HCT116 (cell line): ENCODE data around the gene ARMC6. TPM values are rescaled to one million over a fixed set of nuclear protein-coding genes. Genes with fewer than 3 reads are reported as not detected.

Source experiments
- ATAC-seq: fragments of 200-7000 bp; cut with Tn5 transposase; 2 replicates; pipeline ENCODE4 v1.9.1; 2020; ENCODE audit warnings: mild to moderate bottlenecking, moderate library complexity
- BruUV-seq: library from RNA; stranded (reverse); fragments of 400-500 nt; replicated peaks from 2 replicates; lab custom pipeline; 2021; lab: Mats Ljungman, UMichigan
- CTCF ChIA-PET: fragments of 300-600 bp; sonication (Branson Sonifier 250); formaldehyde crosslinking; loops from one replicate; lab custom pipeline; 2021; ENCODE audit warnings: antibody characterized with exemption; lab: Charles Lee
- POLR2A ChIA-PET: fragments of 300-600, 350-600 bp; sonication (Branson Sonifier 250); formaldehyde crosslinking; loops from one replicate; lab custom pipeline; 2021; ENCODE audit warnings: antibody characterized with exemption; lab: Charles Lee
- RAD21 ChIA-PET, 2 experiments: fragments of 300-600 bp; sonication (Branson Sonifier 250); formaldehyde crosslinking; loops; one replicate each; lab custom pipeline; 2023; ENCODE audit warnings: low total read pairs in 2 of 2; ENCODE audit not compliant: uncharacterized antibody in 2 of 2, unreplicated experiment in 2 of 2, low non-redundant PET in 1 of 2; lab: Charles Lee
- DNase-seq: peaks from one replicate; pipeline ENCODE4 v3.0.0-alpha.2; 2010; ENCODE audit warnings: low read depth, low spot score
- H2AFZ ChIP-seq: fragments of 200-600 bp; shearing (Covaris generic), sonication (generic); 2 replicates; pipeline ENCODE4 v1.6.1; 2017; ENCODE audit warnings: low read depth, mixed run types, mixed read lengths, antibody characterized with exemption, low read length; ENCODE audit not compliant: poor library complexity, severe bottlenecking
- H3K27ac ChIP-seq: 2 replicates; pipeline ENCODE4 v1.5.1; 2012; ENCODE audit warnings: low read depth, low read length
- H3K27me3 ChIP-seq: fragments of 200-600 bp; sonication (generic); 2 replicates; pipeline ENCODE4 v1.6.1; 2016; ENCODE audit warnings: mixed run types, low read length, mixed read lengths; ENCODE audit not compliant: insufficient read depth
- H3K36me3 ChIP-seq, 2 experiments: fragments of 200-500 bp in 1 of 2; fragments of 200-600 bp in 1 of 2; sonication (Bioruptor generic) in 1 of 2; sonication (generic) in 1 of 2; 2 replicates each; pipeline versions ENCODE4 v1.5.1 to v1.6.1; 2014 to 2016; ENCODE audit warnings: low read length in 2 of 2, inconsistent platforms in 1 of 2, mixed read lengths in 1 of 2, mixed run types in 1 of 2; ENCODE audit not compliant: insufficient read depth in 2 of 2, control insufficient read depth in 1 of 2
- H3K4me1 ChIP-seq, 2 experiments: fragments of 200-600 bp in 1 of 2; sonication (generic) in 1 of 2; 2 replicates each; pipeline versions ENCODE4 v1.5.1 to v1.6.1; 2012 to 2017; ENCODE audit warnings: low read length in 2 of 2, inconsistent platforms in 1 of 2, mild to moderate bottlenecking in 1 of 2, mixed read lengths in 1 of 2, mixed run types in 1 of 2, moderate library complexity in 1 of 2; ENCODE audit not compliant: insufficient read depth in 2 of 2, control insufficient read depth in 1 of 2
- H3K4me2 ChIP-seq: fragments of 200-600 bp; sonication (generic); 2 replicates; pipeline ENCODE4 v1.6.1; 2017; ENCODE audit warnings: mixed run types, low read length, mixed read lengths
- H3K4me3 ChIP-seq, 2 experiments: fragments of 200-600 bp in 1 of 2; sonication (generic) in 1 of 2; replicated peaks in 1 of 2; 2 replicates each; pipeline ENCODE4 v1.5.1; 2011 to 2016; ENCODE audit warnings: low read length in 2 of 2, control low read depth in 1 of 2, low read depth in 1 of 2, mild to moderate bottlenecking in 1 of 2, mixed read lengths in 1 of 2, mixed run types in 1 of 2
- H3K79me2 ChIP-seq: fragments of 200-600 bp; sonication (generic); 2 replicates; pipeline ENCODE4 v1.6.1; 2017; ENCODE audit warnings: mild to moderate bottlenecking, mixed run types, low read length, moderate library complexity, mixed read lengths; ENCODE audit not compliant: insufficient read depth
- H3K9ac ChIP-seq: fragments of 200-600 bp; sonication (generic); 2 replicates; pipeline ENCODE4 v1.6.1; 2016; ENCODE audit warnings: low read length, mixed read lengths
- H3K9me2 ChIP-seq: fragments of 200-600 bp; sonication (generic), shearing (Covaris generic); 2 replicates; pipeline ENCODE4 v1.6.1; 2017; ENCODE audit warnings: mixed run types, mild to moderate bottlenecking, moderate library complexity; ENCODE audit not compliant: insufficient read depth
- H3K9me3 ChIP-seq, 2 experiments: fragments of 200-500 bp in 1 of 2; fragments of 200-600 bp in 1 of 2; sonication (Bioruptor generic) in 1 of 2; sonication (generic) in 1 of 2; 2 replicates each; pipeline ENCODE4 v1.6.1; 2014 to 2017; ENCODE audit warnings: low read length in 2 of 2, mixed read lengths in 2 of 2, inconsistent platforms in 1 of 2, low read depth in 1 of 2, mild to moderate bottlenecking in 1 of 2, mixed run types in 1 of 2, moderate library complexity in 1 of 2; ENCODE audit not compliant: control insufficient read depth in 1 of 2, insufficient read depth in 1 of 2
- H4K20me1 ChIP-seq: fragments of 200-600 bp; sonication (generic), shearing (Covaris generic); 2 replicates; pipeline ENCODE4 v1.6.1; 2017; ENCODE audit warnings: mixed run types, mild to moderate bottlenecking, moderate library complexity; ENCODE audit not compliant: insufficient read depth
- intact Hi-C: fragments of 100-400 bp; cut with micrococcal nuclease; formaldehyde crosslinking; loops from 2 replicates; pipeline ENCODE4 v1.10.0; 2022
- total RNA-seq: library from RNA; stranded (reverse); gene quantifications from one replicate; pipeline ENCODE4 v1.2.1, GENCODE V29; 2021; ENCODE audit not compliant: unreplicated experiment
- TF ChIP-seq, protein P1 (sequence below), 3 experiments: fragments of 200-600 bp in 1 of 3; sonication (generic) in 1 of 3; IDR thresholded peaks in 2 of 3; conservative IDR thresholded peaks in 1 of 3; 2 replicates each; pipeline ENCODE4 v1.5.1; 2012 to 2017; ENCODE audit warnings: low read depth in 2 of 3, low read length in 2 of 3, antibody characterized with exemption in 1 of 3, borderline replicate concordance in 1 of 3, control low read depth in 1 of 3, mild to moderate bottlenecking in 1 of 3, mixed read lengths in 1 of 3, mixed run types in 1 of 3, moderate library complexity in 1 of 3; ENCODE audit not compliant: insufficient read depth in 1 of 3
- TF ChIP-seq, protein P2 (sequence below): IDR thresholded peaks from 2 replicates; pipeline ENCODE4 v1.6.1; 2012; ENCODE audit warnings: low read depth

ARMC6 gene
- total RNA-seq, 1 experiment from 2014 or later, result 34.7 TPM

DNA sequence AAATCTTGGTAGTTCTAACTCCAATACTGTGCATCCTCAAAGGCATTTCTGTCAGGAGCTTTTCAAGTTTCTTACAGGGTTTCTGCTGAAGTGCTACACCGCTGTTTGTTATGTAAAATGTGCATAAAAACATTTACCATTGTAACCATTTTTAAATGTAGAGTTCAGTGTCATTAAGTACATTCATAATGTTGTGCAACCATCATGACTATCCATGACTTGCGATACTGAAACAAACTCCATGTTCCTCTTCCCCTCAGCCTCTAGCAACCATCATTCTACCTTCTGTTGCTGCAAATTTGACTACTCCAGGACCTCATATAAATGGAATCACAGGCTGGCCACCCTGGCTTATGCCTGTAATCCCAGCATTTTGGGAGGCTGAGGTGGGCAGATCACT, 16.0 kb downstream of the ARMC6 start:
- Histone ChIP-seq H3K4me1 (no peaks in the 10 kb centered on the region), H3K36me3 (peaks cover 12 to 28% of the 10 kb centered on the region in 2 experiments; a peak in 3 of 4 replicates), H3K4me2 (no peak overlapping the region), H4K20me1 (no peaks in the 10 kb centered on the region), H3K79me2 (no peaks in the 10 kb centered on the region), H3K4me3 (no peak overlapping the region), H2AFZ (no peak overlapping the region), H3K27ac (no peak overlapping the region), H3K9me2 (no peaks in the 10 kb centered on the region), H3K9me3 (no peaks in the 10 kb centered on the region), H3K27me3 (no peaks in the 10 kb centered on the region), H3K9ac (no peak overlapping the region)
- TF ChIP-seq, protein P1, sequence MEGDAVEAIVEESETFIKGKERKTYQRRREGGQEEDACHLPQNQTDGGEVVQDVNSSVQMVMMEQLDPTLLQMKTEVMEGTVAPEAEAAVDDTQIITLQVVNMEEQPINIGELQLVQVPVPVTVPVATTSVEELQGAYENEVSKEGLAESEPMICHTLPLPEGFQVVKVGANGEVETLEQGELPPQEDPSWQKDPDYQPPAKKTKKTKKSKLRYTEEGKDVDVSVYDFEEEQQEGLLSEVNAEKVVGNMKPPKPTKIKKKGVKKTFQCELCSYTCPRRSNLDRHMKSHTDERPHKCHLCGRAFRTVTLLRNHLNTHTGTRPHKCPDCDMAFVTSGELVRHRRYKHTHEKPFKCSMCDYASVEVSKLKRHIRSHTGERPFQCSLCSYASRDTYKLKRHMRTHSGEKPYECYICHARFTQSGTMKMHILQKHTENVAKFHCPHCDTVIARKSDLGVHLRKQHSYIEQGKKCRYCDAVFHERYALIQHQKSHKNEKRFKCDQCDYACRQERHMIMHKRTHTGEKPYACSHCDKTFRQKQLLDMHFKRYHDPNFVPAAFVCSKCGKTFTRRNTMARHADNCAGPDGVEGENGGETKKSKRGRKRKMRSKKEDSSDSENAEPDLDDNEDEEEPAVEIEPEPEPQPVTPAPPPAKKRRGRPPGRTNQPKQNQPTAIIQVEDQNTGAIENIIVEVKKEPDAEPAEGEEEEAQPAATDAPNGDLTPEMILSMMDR (IDR thresholded peaks at IDR 0.05 in 2 of 3, conservative IDR thresholded peaks at IDR 0.05 in 1 of 3; ENCODE audit: borderline replicate concordance in 1 of 3, insufficient read depth in 1 of 3, low read depth in 2 of 3, low read length in 2 of 3), result no peak
- TF ChIP-seq, protein P2, sequence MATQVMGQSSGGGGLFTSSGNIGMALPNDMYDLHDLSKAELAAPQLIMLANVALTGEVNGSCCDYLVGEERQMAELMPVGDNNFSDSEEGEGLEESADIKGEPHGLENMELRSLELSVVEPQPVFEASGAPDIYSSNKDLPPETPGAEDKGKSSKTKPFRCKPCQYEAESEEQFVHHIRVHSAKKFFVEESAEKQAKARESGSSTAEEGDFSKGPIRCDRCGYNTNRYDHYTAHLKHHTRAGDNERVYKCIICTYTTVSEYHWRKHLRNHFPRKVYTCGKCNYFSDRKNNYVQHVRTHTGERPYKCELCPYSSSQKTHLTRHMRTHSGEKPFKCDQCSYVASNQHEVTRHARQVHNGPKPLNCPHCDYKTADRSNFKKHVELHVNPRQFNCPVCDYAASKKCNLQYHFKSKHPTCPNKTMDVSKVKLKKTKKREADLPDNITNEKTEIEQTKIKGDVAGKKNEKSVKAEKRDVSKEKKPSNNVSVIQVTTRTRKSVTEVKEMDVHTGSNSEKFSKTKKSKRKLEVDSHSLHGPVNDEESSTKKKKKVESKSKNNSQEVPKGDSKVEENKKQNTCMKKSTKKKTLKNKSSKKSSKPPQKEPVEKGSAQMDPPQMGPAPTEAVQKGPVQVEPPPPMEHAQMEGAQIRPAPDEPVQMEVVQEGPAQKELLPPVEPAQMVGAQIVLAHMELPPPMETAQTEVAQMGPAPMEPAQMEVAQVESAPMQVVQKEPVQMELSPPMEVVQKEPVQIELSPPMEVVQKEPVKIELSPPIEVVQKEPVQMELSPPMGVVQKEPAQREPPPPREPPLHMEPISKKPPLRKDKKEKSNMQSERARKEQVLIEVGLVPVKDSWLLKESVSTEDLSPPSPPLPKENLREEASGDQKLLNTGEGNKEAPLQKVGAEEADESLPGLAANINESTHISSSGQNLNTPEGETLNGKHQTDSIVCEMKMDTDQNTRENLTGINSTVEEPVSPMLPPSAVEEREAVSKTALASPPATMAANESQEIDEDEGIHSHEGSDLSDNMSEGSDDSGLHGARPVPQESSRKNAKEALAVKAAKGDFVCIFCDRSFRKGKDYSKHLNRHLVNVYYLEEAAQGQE, result no peak
- no peak for DNase-seq
- no peak for ATAC-seq
- POLR2A ChIA-PET, result no interaction called here
- no TSS peak for BruUV-seq
- intact Hi-C loops, result loop anchor here (10.0 kb wide), 1 partner anchor 295 kb away; no protein-coding TSS in a partner anchor
- RAD21 ChIA-PET, result no interaction called here
- CTCF ChIA-PET, result no interaction called here
